Lower leg skin (tissue), 4 donors: ENCODE results near the gene DLX2. TPM values are rescaled to one million over a fixed set of nuclear protein-coding genes. Genes with fewer than 3 reads are reported as not detected.

Experiments
- DNase-seq, 2 donors: peaks; one replicate each; pipeline ENCODE4 v3.0.0-alpha.2; 2019; ENCODE audit warnings: low spot score in 2 of 2
- H3K4me3 ChIP-seq: fragments of 200-600 bp; sonication (generic); 2 replicates; pipeline ENCODE4 v1.5.1; 2017; ENCODE audit warnings: mild to moderate bottlenecking, low read depth; ENCODE audit not compliant: poor library complexity, severe bottlenecking
- CTCF ChIP-seq, 3 donors: fragments of 450-650 bp; IDR thresholded peaks; one replicate each; pipeline ENCODE4 v1.5.1; 2016; ENCODE audit warnings: antibody characterized with exemption in 3 of 3, mild to moderate bottlenecking in 3 of 3, moderate library complexity in 2 of 3
- POLR2A ChIP-seq, 2 donors: fragments of 450-650 bp; IDR thresholded peaks; one replicate each; pipeline ENCODE4 v1.6.1; 2016 to 2017; ENCODE audit warnings: antibody characterized with exemption in 2 of 2, mild to moderate bottlenecking in 1 of 2, moderate library complexity in 1 of 2
- whole genome bisulfite sequencing, 2 donors: methylation state at CpG; one replicate each; pipeline ENCODE4 v1.1.5; 2018; 5-methylcytosine and 5-hydroxymethylcytosine counted together
- intact Hi-C: fragments of 100-400 bp; cut with DNase I; formaldehyde crosslinking; loops from one replicate; pipeline ENCODE4 v1.15.0; 2023; ENCODE audit warnings: low total_unique reads
- total RNA-seq, 4 donors: library from RNA; depleted of rRNA; stranded (reverse); fragments of >200 nt; gene quantifications; one replicate each; pipeline ENCODE4 v1.1.0, GENCODE V29; 2016

The DLX2 gene
- total RNA-seq, 4 donors from 2014 or later: 0.17 to 0.42 (median 0.19) TPM; not detected in 1

- intact Hi-C loops: no loop called here
- WGBS, 2 donors: 95 to 100% methylated on average over 2 of the region's 2 CpGs
- no peak for DNase-seq
- H3K4me3 ChIP-seq: no peak overlapping the region
- TF ChIP-seq CTCF (IDR thresholded peaks at IDR 0.05) (no peak), POLR2A (IDR thresholded peaks at IDR 0.05) (no peak)
These were observed 46.4 kb downstream of the DLX2 start for GRCh38 chr2:172056293-172056692.

- no peak for DNase-seq
- intact Hi-C loops: no loop called here
- WGBS, 2 donors: 79 to 93% methylated on average over 1 of the region's 1 CpG
These were observed 49.2 kb downstream of the DLX2 start for GRCh38 chr2:172053486-172053885.

GRCh38 chr2:172052000-172052983, 50.4 kb downstream of the DLX2 start:
- 55 to 67% methylated on average over 4 of the region's 4 CpGs for WGBS, 2 donors
- no peak for DNase-seq
- intact Hi-C loops: no loop called here
- H3K4me3 ChIP-seq: no peak overlapping the region
- TF ChIP-seq CTCF (IDR thresholded peaks at IDR 0.05) (no peak), POLR2A (IDR thresholded peaks at IDR 0.05) (no peak)

More at GRCh38 chr2:172053486-172053885, 49.2 kb downstream of the DLX2 start:
- H3K4me3 ChIP-seq: no peak overlapping the region
- no peak for TF ChIP-seq CTCF (IDR thresholded peaks at IDR 0.05)
- no peak for TF ChIP-seq POLR2A (IDR thresholded peaks at IDR 0.05)

- intact Hi-C loops: no loop called here
- DNase-seq: no peak
- H3K4me3 ChIP-seq: no peak overlapping the region
- TF ChIP-seq POLR2A (IDR thresholded peaks at IDR 0.05) (no peak), CTCF (IDR thresholded peaks at IDR 0.05) (no peak)
- 80 to 84% methylated on average over 1 of the region's 1 CpG for WGBS, 2 donors
These were observed 52.1 kb downstream of the DLX2 start for GRCh38 chr2:172050479-172051125.

GRCh38 chr2:172049567-172050120, 53.1 kb downstream of the DLX2 start:
- TF ChIP-seq POLR2A (IDR thresholded peaks at IDR 0.05) (no peak), CTCF (IDR thresholded peaks at IDR 0.05) (no peak)
- WGBS, 2 donors: 96 to 97% methylated on average over 2 of the region's 2 CpGs
- H3K4me3 ChIP-seq: no peak overlapping the region
- DNase-seq: no peak
- intact Hi-C loops: no loop called here

Other genes starting within 250 kb of the DLX2 start
- gene SLC25A12, start 208.7 kb downstream of the DLX2 start, total RNA-seq: 10 to 100 TPM; 18.1 to 28.1 (median 25.8) TPM
- 10 to 100 TPM; 15.0 to 28.0 (median 22.1) TPM for gene HAT1, start 180.4 kb downstream of the DLX2 start, total RNA-seq
- 1 to 10 TPM; 3.1 to 5.4 (median 4.5) TPM for gene METAP1D, start 102.9 kb downstream of the DLX2 start, total RNA-seq
- gene DLX1, start 17.4 kb downstream of the DLX2 start, total RNA-seq: 1 to 10 TPM in 2 of 4 donors, under 1 TPM in 2; 0.23 to 1.4 (median 0.79) TPM